ENCODE measurements around the gene GDF11. TPM values are rescaled to one million over a fixed set of nuclear protein-coding genes. Genes with fewer than 3 reads are reported as not detected.
"Not testable (repeated sequence)": the region's sequence is repeated elsewhere in the genome, so short reads cannot be mapped to it uniquely, and the experiment has no call there.

The GDF11 gene
- total RNA-seq, 2 experiments from 2014 or later, result 7.7 to 8.7 TPM

- Mint-ChIP-seq H3K4me3 (no peak overlapping the region), H3K4me1 (ENCODE audit: low read depth) (peaks cover 22% of the 10 kb centered on the region), H3K27ac (no peak overlapping the region), H3K9me3 (no peaks in the 10 kb centered on the region), H3K36me3 (peaks cover 7% of the 10 kb centered on the region), H3K27me3 (no peaks in the 10 kb centered on the region)
- intact Hi-C loops (cut with micrococcal nuclease), result no loop called here
- ChIA-PET CTCF (interaction anchor here (0.8 to 2.8 kb wide), 5 partner anchors 9 to 520 kb away, joined by 3 to 27 read pairs (median 6); partner anchors contain the start of genes COQ10A, ORMDL2 and SARNP), POLR2A (interaction anchor here (0.7 kb wide), 1 partner anchor 71 kb away, joined by 3 read pairs; the partner anchor contains the start of gene ORMDL2)
- no peak for DNase-seq
Measured at GRCh38 chr12:55746913-55747231, 4.0 kb downstream of the GDF11 start.

DNA sequence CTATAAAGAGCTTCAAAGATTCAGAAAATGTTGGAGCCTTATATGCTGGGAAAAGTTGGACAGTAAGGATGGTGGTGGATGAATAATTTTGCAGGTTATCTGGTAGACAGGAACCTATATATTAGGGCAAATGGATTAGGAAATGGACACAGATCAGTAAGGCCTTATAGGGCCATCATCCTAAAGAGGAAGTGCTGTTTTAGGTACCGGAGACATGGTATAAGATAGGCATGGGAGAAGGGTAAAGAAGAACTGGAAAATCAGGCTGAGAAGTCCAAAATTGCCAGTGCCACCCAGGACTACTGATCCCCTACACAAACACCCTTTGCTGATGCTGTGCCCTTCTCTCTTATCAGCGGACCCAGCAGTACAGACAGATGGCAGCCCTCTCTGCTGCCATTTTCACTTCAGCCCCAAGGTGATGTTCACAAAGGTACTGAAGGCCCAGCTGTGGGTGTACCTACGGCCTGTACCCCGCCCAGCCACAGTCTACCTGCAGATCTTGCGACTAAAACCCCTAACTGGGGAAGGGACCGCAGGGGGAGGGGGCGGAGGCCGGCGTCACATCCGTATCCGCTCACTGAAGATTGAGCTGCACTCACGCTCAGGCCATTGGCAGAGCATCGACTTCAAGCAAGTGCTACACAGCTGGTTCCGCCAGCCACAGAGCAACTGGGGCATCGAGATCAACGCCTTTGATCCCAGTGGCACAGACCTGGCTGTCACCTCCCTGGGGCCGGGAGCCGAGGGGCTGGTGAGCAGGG, 5.5 kb downstream of the GDF11 start:
- intact Hi-C loops (cut with micrococcal nuclease), result no loop called here
- no peaks in the 10 kb centered on the region for H3K9me3 Mint-ChIP-seq
- no peak overlapping the region for H3K27ac Mint-ChIP-seq
- H3K4me1 Mint-ChIP-seq (ENCODE audit: low read depth), result peaks cover 18% of the 10 kb centered on the region
- ChIA-PET CTCF (interaction anchor here (0.8 to 2.8 kb wide), 6 partner anchors 10 to 518 kb away, joined by 3 to 27 read pairs (median 5); partner anchors contain the start of gene COQ10A), POLR2A (interaction anchor here (0.6 to 1.0 kb wide), 2 partner anchors 8 to 19 kb away, joined by 3 to 4 read pairs; no protein-coding TSS in a partner anchor)
- DNase-seq, result no peak
- peaks cover 13% of the 10 kb centered on the region for H3K36me3 Mint-ChIP-seq
- H3K27me3 Mint-ChIP-seq, result no peaks in the 10 kb centered on the region
- no peak overlapping the region for H3K4me3 Mint-ChIP-seq

- no peak overlapping the region for H3K4me3 Mint-ChIP-seq
- H3K4me1 Mint-ChIP-seq (ENCODE audit: low read depth), result peaks cover 12% of the 10 kb centered on the region
- POLR2A ChIA-PET, result no interaction called here
- intact Hi-C loops (cut with micrococcal nuclease), result no loop called here
- no peaks in the 10 kb centered on the region for H3K9me3 Mint-ChIP-seq
- peaks cover 43% of the 10 kb centered on the region for H3K36me3 Mint-ChIP-seq
- DNase-seq, result no peak
- H3K27ac Mint-ChIP-seq, result peak overlapping the region; percentile 47
- H3K27me3 Mint-ChIP-seq, result no peaks in the 10 kb centered on the region
- CTCF ChIA-PET, result interaction anchor here (2.8 to 7.1 kb wide), 2 partner anchors 11 to 17 kb away, joined by 10 to 38 read pairs; partner anchors contain the start of gene GDF11
Measured at GRCh38 chr12:55755246-55755645, 12.3 kb downstream of the GDF11 start.

DNA sequence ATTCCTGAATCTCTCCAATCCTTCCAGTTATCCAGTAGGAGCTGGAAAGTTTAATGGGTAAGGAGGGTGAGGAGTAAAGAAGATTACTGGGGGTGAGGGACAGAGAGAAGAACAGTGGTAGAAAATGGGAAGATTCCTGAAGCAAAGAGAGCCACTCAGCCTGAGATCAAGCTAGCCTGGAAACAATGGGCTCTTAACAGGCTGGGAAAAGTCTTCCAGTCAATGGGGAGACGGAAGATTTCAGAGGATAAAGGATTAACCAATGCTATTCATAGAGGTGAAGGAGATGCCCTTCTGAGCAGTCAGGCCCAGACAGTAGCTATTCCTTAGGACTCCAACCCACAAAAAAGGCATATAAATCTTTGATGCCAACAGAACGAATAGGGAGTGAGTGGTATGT, 14.8 kb downstream of the GDF11 start:
- CTCF ChIA-PET, result interaction anchor here (0.9 to 7.1 kb wide), 3 partner anchors 14 to 43 kb away, joined by 3 to 38 read pairs (median 10); partner anchors contain the start of gene GDF11
- peaks cover 41% of the 10 kb centered on the region for H3K36me3 Mint-ChIP-seq
- POLR2A ChIA-PET, result no interaction called here
- H3K27ac Mint-ChIP-seq, result peak overlapping the region; percentile 40
- no peaks in the 10 kb centered on the region for H3K27me3 Mint-ChIP-seq
- no peak overlapping the region for H3K4me3 Mint-ChIP-seq
- peaks cover 28% of the 10 kb centered on the region for H3K4me1 Mint-ChIP-seq (ENCODE audit: low read depth)
- DNase-seq, result no peak
- intact Hi-C loops (cut with micrococcal nuclease), result no loop called here
- H3K9me3 Mint-ChIP-seq, result no peaks in the 10 kb centered on the region

- peak overlapping the region; percentile 60 for H3K27ac Mint-ChIP-seq
Measured at GRCh38 chr12:55758575-55758974, 15.7 kb downstream of the GDF11 start.

GRCh38 chr12:55760663-55761062, 17.7 kb downstream of the GDF11 start:
- ChIA-PET POLR2A (interaction anchor here (1.6 kb wide), 1 partner anchor 31 kb away, joined by 4 read pairs; the partner anchor contains the start of gene CD63), CTCF (interaction anchor here (0.6 to 1.6 kb wide), 3 partner anchors 11 to 344 kb away, joined by 3 to 5 read pairs (median 3); no protein-coding TSS in a partner anchor)
- Mint-ChIP-seq H3K27me3 (no peaks in the 10 kb centered on the region), H3K9me3 (no peaks in the 10 kb centered on the region), H3K27ac (peak overlapping the region; percentile 95), H3K36me3 (peaks cover 33% of the 10 kb centered on the region), H3K4me3 (no peak overlapping the region), H3K4me1 (ENCODE audit: low read depth) (peaks cover 20% of the 10 kb centered on the region)
- intact Hi-C loops (cut with micrococcal nuclease), result loop anchor here (2.0 kb wide), 1 partner anchor 18 kb away; the partner anchor contains the start of gene GDF11
- peak; percentile 85 for DNase-seq

More at GRCh38 chr12:55758575-55758974, 15.7 kb downstream of the GDF11 start:
- POLR2A ChIA-PET; H3K9me3 Mint-ChIP-seq; CTCF ChIA-PET; intact Hi-C loops (cut with micrococcal nuclease); DNase-seq; H3K27me3 Mint-ChIP-seq; H3K4me3 Mint-ChIP-seq: not testable (repeated sequence)
- peaks cover 28% of the 10 kb centered on the region for H3K4me1 Mint-ChIP-seq (ENCODE audit: low read depth)
- peaks cover 40% of the 10 kb centered on the region for H3K36me3 Mint-ChIP-seq

GRCh38 chr12:55762646-55763045, 19.7 kb downstream of the GDF11 start:
- Mint-ChIP-seq H3K36me3 (peaks cover 26% of the 10 kb centered on the region), H3K4me3 (no peak overlapping the region), H3K4me1 (ENCODE audit: low read depth) (peaks cover 17% of the 10 kb centered on the region), H3K9me3 (no peaks in the 10 kb centered on the region), H3K27ac (no peak overlapping the region), H3K27me3 (no peaks in the 10 kb centered on the region)
- intact Hi-C loops (cut with micrococcal nuclease), result no loop called here
- POLR2A ChIA-PET, result no interaction called here
- no peak for DNase-seq
- CTCF ChIA-PET, result interaction anchor here (0.8 kb wide), 2 partner anchors 24 to 34 kb away, joined by 3 read pairs; no protein-coding TSS in a partner anchor

DNA sequence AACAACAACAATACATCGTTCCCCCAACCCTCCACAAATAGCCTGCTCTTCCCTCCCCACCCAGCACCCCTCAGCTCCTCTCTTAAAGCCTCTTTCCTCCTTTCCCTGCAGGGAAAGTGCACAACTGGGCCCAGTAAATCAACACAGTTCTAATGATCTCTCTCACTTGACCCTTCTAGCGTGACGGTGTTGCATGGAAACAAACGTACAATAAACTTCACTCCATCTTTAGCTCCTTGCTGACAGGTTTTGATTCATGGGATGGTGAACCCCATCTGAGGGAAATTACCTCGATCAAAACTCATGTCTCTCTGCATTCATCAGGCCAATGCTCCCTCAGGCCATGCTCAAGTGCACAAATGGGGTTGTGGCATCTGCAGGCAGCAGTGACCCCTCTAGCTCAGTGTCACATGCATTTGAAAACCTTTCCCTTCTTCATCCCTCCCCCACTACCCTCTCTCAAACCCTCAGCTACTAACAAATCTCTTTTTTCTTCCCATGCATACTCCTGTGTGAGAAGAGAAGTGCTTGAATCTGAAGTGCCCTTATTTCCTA, 22.9 kb downstream of the GDF11 start:
- CTCF ChIA-PET, result interaction anchor here (1.2 to 1.3 kb wide), 2 partner anchors 13 to 28 kb away, joined by 3 to 4 read pairs; no protein-coding TSS in a partner anchor
- H3K36me3 Mint-ChIP-seq, result peaks cover 14% of the 10 kb centered on the region
- no peaks in the 10 kb centered on the region for H3K9me3 Mint-ChIP-seq
- no peak overlapping the region for H3K4me3 Mint-ChIP-seq
- intact Hi-C loops (cut with micrococcal nuclease), result no loop called here
- DNase-seq, result no peak
- POLR2A ChIA-PET, result interaction anchor here (0.7 kb wide), 1 partner anchor 36 kb away, joined by 3 read pairs; no protein-coding TSS in a partner anchor
- no peak overlapping the region for H3K27ac Mint-ChIP-seq
- peaks cover 13% of the 10 kb centered on the region for H3K4me1 Mint-ChIP-seq (ENCODE audit: low read depth)
- no peaks in the 10 kb centered on the region for H3K27me3 Mint-ChIP-seq

DNA sequence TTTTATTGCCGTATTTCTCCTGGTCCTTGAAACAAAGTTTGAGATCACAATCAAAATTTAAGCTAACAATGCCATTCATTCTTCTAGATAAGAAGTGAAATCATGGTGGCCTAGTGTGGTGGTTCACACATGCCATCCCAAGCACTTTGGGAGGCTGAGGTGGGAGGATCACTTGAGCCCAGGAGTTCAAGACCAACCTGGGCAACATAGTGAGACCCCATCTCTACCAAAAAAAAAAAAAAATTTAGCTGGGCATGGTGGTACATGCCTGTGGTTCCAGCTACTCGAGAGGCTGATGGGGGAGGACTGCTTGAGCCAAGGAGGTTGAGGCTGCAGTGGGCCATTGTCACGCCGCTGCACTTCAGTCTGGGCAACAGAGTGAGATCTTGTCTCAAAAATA, 24.2 kb downstream of the GDF11 start:
- Mint-ChIP-seq H3K27ac (no peak overlapping the region), H3K4me3 (no peak overlapping the region), H3K4me1 (ENCODE audit: low read depth) (peaks cover 5% of the 10 kb centered on the region), H3K9me3 (no peaks in the 10 kb centered on the region), H3K36me3 (peaks cover 12% of the 10 kb centered on the region), H3K27me3 (no peaks in the 10 kb centered on the region)
- ChIA-PET CTCF (interaction anchor here (1.2 kb wide), 1 partner anchor 12 kb away, joined by 3 read pairs; no protein-coding TSS in a partner anchor), POLR2A (no interaction called here)
- intact Hi-C loops (cut with micrococcal nuclease), result no loop called here
- no peak for DNase-seq

GRCh38 chr12:55771736-55772135, 28.8 kb downstream of the GDF11 start:
- Mint-ChIP-seq H3K27ac (no peak overlapping the region), H3K36me3 (peaks cover 22% of the 10 kb centered on the region), H3K4me3 (no peak overlapping the region), H3K9me3 (no peaks in the 10 kb centered on the region), H3K4me1 (ENCODE audit: low read depth) (peaks cover 6% of the 10 kb centered on the region), H3K27me3 (no peaks in the 10 kb centered on the region)
- CTCF ChIA-PET, result interaction anchor here (0.7 to 1.3 kb wide), 4 partner anchors 24 to 71 kb away, joined by 3 to 5 read pairs (median 3); partner anchors contain the start of gene MMP19
- DNase-seq, result no peak
- intact Hi-C loops (cut with micrococcal nuclease), result no loop called here
- POLR2A ChIA-PET, result no interaction called here

GRCh38 chr12:55777856-55778255, 34.9 kb downstream of the GDF11 start:
- Mint-ChIP-seq H3K4me3 (no peak overlapping the region), H3K4me1 (ENCODE audit: low read depth) (peaks cover 13% of the 10 kb centered on the region), H3K27me3 (no peaks in the 10 kb centered on the region), H3K27ac (no peak overlapping the region), H3K9me3 (no peaks in the 10 kb centered on the region), H3K36me3 (peaks cover 31% of the 10 kb centered on the region)
- DNase-seq, result no peak
- ChIA-PET POLR2A (no interaction called here), CTCF (interaction anchor here (1.4 to 2.1 kb wide), 2 partner anchors 11 to 39 kb away, joined by 3 to 4 read pairs; no protein-coding TSS in a partner anchor)
- intact Hi-C loops (cut with micrococcal nuclease), result no loop called here

- no peak for DNase-seq
- H3K4me3 Mint-ChIP-seq, result no peak overlapping the region
- intact Hi-C loops (cut with micrococcal nuclease), result no loop called here
- H3K27ac Mint-ChIP-seq, result peak overlapping the region; percentile 38
- peaks cover 11% of the 10 kb centered on the region for H3K4me1 Mint-ChIP-seq (ENCODE audit: low read depth)
- ChIA-PET CTCF (interaction anchor here (1.1 kb wide), 1 partner anchor 33 kb away, joined by 3 read pairs; no protein-coding TSS in a partner anchor), POLR2A (no interaction called here)
- H3K36me3 Mint-ChIP-seq, result peaks cover 40% of the 10 kb centered on the region
- no peaks in the 10 kb centered on the region for H3K27me3 Mint-ChIP-seq
- no peaks in the 10 kb centered on the region for H3K9me3 Mint-ChIP-seq
Measured at GRCh38 chr12:55780685-55781084, 37.8 kb downstream of the GDF11 start.

All from activated CD4-positive, alpha-beta memory T cell treated with anti-CD3 and anti-CD28 coated beads for 36 hours (primary cell).